ENCODE data around the gene AKNA. TPM values are rescaled to one million over a fixed set of nuclear protein-coding genes. Genes with fewer than 3 reads are reported as not detected.
A peak's percentile ranks its signal among the peaks of the same experiment; 100 is the strongest.

AKNA gene
- 68.1 TPM for total RNA-seq

- peak; percentile 88 for DNase-seq (ENCODE audit: low spot score)
Observed at GRCh38 chr9:114387680-114388356, at the start of gene AKNA. Gene AKNA, minus strand, starts transcription at chr9:114387982. Its CDS starts 6,649 bp downstream, at chr9:114381333.

GRCh38 chr9:114437401-114437893 lies 49.7 kb upstream of the AKNA start:
- DNase-seq (ENCODE audit: low spot score): no peak

- no peak for DNase-seq (ENCODE audit: low spot score)
Observed at GRCh38 chr9:114434878-114435311, 47.1 kb upstream of the AKNA start.

- DNase-seq (ENCODE audit: low spot score): no peak
Observed at GRCh38 chr9:114433720-114434255, 46.0 kb upstream of the AKNA start.

GRCh38 chr9:114433086-114433485 lies 45.3 kb upstream of the AKNA start:
- DNase-seq (ENCODE audit: low spot score): no peak

- no peak for DNase-seq (ENCODE audit: low spot score)
Observed at GRCh38 chr9:114432323-114433067, 44.7 kb upstream of the AKNA start.

GRCh38 chr9:114431770-114432169 lies 44.0 kb upstream of the AKNA start:
- no peak for DNase-seq (ENCODE audit: low spot score)

GRCh38 chr9:114431003-114431402 lies 43.2 kb upstream of the AKNA start:
- DNase-seq (ENCODE audit: low spot score): no peak

GRCh38 chr9:114430457-114430856 lies 42.7 kb upstream of the AKNA start:
- no peak for DNase-seq (ENCODE audit: low spot score)

GRCh38 chr9:114429488-114429887 lies 41.7 kb upstream of the AKNA start:
- no peak for DNase-seq (ENCODE audit: low spot score)

- no peak for DNase-seq (ENCODE audit: low spot score)
Observed at GRCh38 chr9:114428466-114428865, 40.7 kb upstream of the AKNA start.

- DNase-seq (ENCODE audit: low spot score): no peak
Observed at GRCh38 chr9:114427644-114428043, 39.9 kb upstream of the AKNA start.

- no peak for DNase-seq (ENCODE audit: low spot score)
Observed at GRCh38 chr9:114426046-114426948, 38.5 kb upstream of the AKNA start.

GRCh38 chr9:114425126-114425525 lies 37.3 kb upstream of the AKNA start:
- DNase-seq (ENCODE audit: low spot score): no peak

- DNase-seq (ENCODE audit: low spot score): no peak
Observed at GRCh38 chr9:114424126-114424525, 36.3 kb upstream of the AKNA start.

- no peak for DNase-seq (ENCODE audit: low spot score)
Observed at GRCh38 chr9:114423181-114423580, 35.4 kb upstream of the AKNA start.

GRCh38 chr9:114421147-114421546 lies 33.4 kb upstream of the AKNA start:
- no peak for DNase-seq (ENCODE audit: low spot score)

- DNase-seq (ENCODE audit: low spot score): no peak
Observed at GRCh38 chr9:114419796-114420195, 32.0 kb upstream of the AKNA start.

GRCh38 chr9:114418053-114418452 lies 30.3 kb upstream of the AKNA start:
- no peak for DNase-seq (ENCODE audit: low spot score)

- DNase-seq (ENCODE audit: low spot score): no peak
Observed at GRCh38 chr9:114417511-114417910, 29.7 kb upstream of the AKNA start.

- DNase-seq (ENCODE audit: low spot score): no peak
Observed at GRCh38 chr9:114416906-114417305, 29.1 kb upstream of the AKNA start.

GRCh38 chr9:114416290-114416689 lies 28.5 kb upstream of the AKNA start:
- DNase-seq (ENCODE audit: low spot score): no peak
